PC-9 (cell line): ENCODE data around the gene SLAMF1. TPM values are rescaled to one million over a fixed set of nuclear protein-coding genes. Genes with fewer than 3 reads are reported as not detected.

Experiments
- BruUV-seq: library from RNA; stranded (reverse); fragments of 400-500 nt; replicated peaks from 2 replicates; lab custom pipeline; 2021; lab: Mats Ljungman, UMichigan
- CTCF ChIA-PET: fragments of 300-600 bp; sonication (Branson Sonifier 250); formaldehyde crosslinking; loops from one replicate; lab custom pipeline; 2022; ENCODE audit warnings: antibody characterized with exemption; lab: Charles Lee
- POLR2A ChIA-PET: fragments of 300-600 bp; sonication (Branson Sonifier 250); formaldehyde crosslinking; loops from one replicate; lab custom pipeline; 2022; ENCODE audit warnings: antibody characterized with exemption; ENCODE audit not compliant: unreplicated experiment; lab: Charles Lee
- DNase-seq, 2 experiments: peaks; one replicate each; pipeline versions ENCODE4 v3.0.0 to v3.0.0-alpha.2; 2015 to 2022; ENCODE audit warnings: mixed read lengths in 1 of 2
- H2AFZ ChIP-seq: fragments of 200-600 bp; sonication (generic); 2 replicates; pipeline ENCODE4 v1.8.1; 2017; ENCODE audit warnings: antibody characterized with exemption
- H3F3A ChIP-seq: fragments of 200-600 bp; sonication (generic); 2 replicates; pipeline ENCODE4 v1.8.1; 2017; ENCODE audit warnings: antibody characterized with exemption, mild to moderate bottlenecking, low read depth; ENCODE audit not compliant: insufficient read depth
- H3K27ac ChIP-seq: fragments of 200-600 bp; sonication (generic); 2 replicates; pipeline ENCODE4 v1.6.1; 2016; ENCODE audit warnings: mixed run types
- H3K27me3 ChIP-seq: fragments of 200-600 bp; sonication (generic); 2 replicates; pipeline ENCODE4 v1.6.1; 2016; ENCODE audit warnings: low read depth, mixed run types; ENCODE audit not compliant: insufficient read depth
- H3K36me3 ChIP-seq: fragments of 200-600 bp; sonication (generic); 2 replicates; pipeline ENCODE4 v1.6.1; 2016; ENCODE audit warnings: low read depth, mixed run types
- H3K4me1 ChIP-seq: fragments of 200-600 bp; sonication (generic); replicated peaks from 2 replicates; pipeline ENCODE4 v1.6.1; 2016; ENCODE audit warnings: mixed run types; ENCODE audit not compliant: insufficient read depth
- H3K4me2 ChIP-seq: fragments of 200-600 bp; sonication (generic); 2 replicates; pipeline ENCODE4 v1.6.1; 2017; ENCODE audit warnings: mixed run types
- H3K4me3 ChIP-seq: fragments of 200-600 bp; sonication (generic); 2 replicates; pipeline ENCODE4 v1.6.1; 2016; ENCODE audit warnings: mixed run types
- H3K79me2 ChIP-seq: fragments of 200-600 bp; sonication (generic); 2 replicates; pipeline ENCODE4 v1.6.1; 2017; ENCODE audit warnings: low read depth, mixed run types
- H3K9me2 ChIP-seq: fragments of 200-600 bp; sonication (generic); 2 replicates; pipeline ENCODE4 v1.8.1; 2017; ENCODE audit warnings: mild to moderate bottlenecking; ENCODE audit not compliant: insufficient read depth
- H3K9me3 ChIP-seq: fragments of 200-600 bp; sonication (generic); 2 replicates; pipeline ENCODE4 v1.8.1; 2016; ENCODE audit warnings: low read depth; ENCODE audit not compliant: insufficient read depth
- H4K20me1 ChIP-seq: fragments of 200-600 bp; sonication (generic); 2 replicates; pipeline ENCODE4 v1.8.1; 2017; ENCODE audit not compliant: insufficient read depth
- CTCF ChIP-seq: fragments of 200-600 bp; sonication (generic); conservative IDR thresholded peaks from 2 replicates; pipeline ENCODE4 v1.6.1; 2017; ENCODE audit warnings: mixed run types, antibody characterized with exemption, mild to moderate bottlenecking, moderate library complexity
- EZH2 ChIP-seq: fragments of 200-600 bp; sonication (generic); IDR thresholded peaks from 2 replicates; pipeline ENCODE4 v1.8.0; 2017; ENCODE audit warnings: antibody characterized with exemption, low read depth
- intact Hi-C: fragments of 100-400 bp; cut with micrococcal nuclease; formaldehyde crosslinking; loops from one replicate; pipeline ENCODE4 v1.10.0; 2022; ENCODE audit not compliant: unreplicated experiment
- total RNA-seq: library from RNA; stranded (reverse); gene quantifications from 2 replicates; pipeline ENCODE4 v1.2.3, GENCODE V29; 2021

The SLAMF1 gene
- total RNA-seq, 1 experiment from 2014 or later: not detected

- Histone ChIP-seq H4K20me1 (no peaks in the 10 kb centered on the region), H3K27me3 (peaks cover 9% of the 10 kb centered on the region), H3K9me3 (no peaks in the 10 kb centered on the region), H3K4me1 (no peaks in the 10 kb centered on the region), H3K9me2 (no peaks in the 10 kb centered on the region), H2AFZ (no peak overlapping the region), H3K4me2 (no peak overlapping the region), H3F3A (no peaks in the 10 kb centered on the region), H3K27ac (no peak overlapping the region), H3K36me3 (no peaks in the 10 kb centered on the region), H3K4me3 (no peak overlapping the region), H3K79me2 (no peaks in the 10 kb centered on the region)
- intact Hi-C loops: no loop called here
- DNase-seq: no peak
- ChIA-PET POLR2A (no interaction called here), CTCF (interaction anchor here (0.5 kb wide), 1 partner anchor 441 kb away, joined by 3 read pairs; no protein-coding TSS in a partner anchor)
- no TSS peak for BruUV-seq
- TF ChIP-seq CTCF: no peak
- no peak for TF ChIP-seq EZH2
These were observed 49.1 kb downstream of the SLAMF1 start for GRCh38 chr1:160597705-160598104.

DNA sequence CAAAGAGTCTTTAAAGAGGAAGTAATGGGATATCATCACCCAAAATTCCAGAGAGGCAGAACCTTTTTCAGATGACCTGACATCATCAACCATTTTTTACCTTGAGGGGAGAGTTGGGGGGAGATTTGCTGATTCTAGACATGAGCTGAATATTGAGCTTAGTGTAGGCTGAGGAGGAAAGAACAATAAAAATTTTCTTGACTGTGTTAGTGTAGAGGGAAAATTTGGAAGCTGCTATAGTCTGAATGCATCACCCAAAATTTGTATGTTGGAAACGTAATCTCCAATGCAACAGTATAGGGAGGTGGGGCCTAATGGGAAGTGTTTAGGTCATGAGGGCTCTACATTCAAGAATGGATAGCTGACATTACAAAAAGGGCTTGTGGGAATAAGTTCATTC lies 49.8 kb downstream of the SLAMF1 start:
- Histone ChIP-seq H3K9me2 (no peaks in the 10 kb centered on the region), H2AFZ (no peak overlapping the region), H3K4me1 (no peaks in the 10 kb centered on the region), H3F3A (no peaks in the 10 kb centered on the region), H3K79me2 (no peaks in the 10 kb centered on the region), H3K4me2 (no peak overlapping the region), H3K27ac (no peak overlapping the region), H3K9me3 (no peaks in the 10 kb centered on the region), H3K36me3 (no peaks in the 10 kb centered on the region), H3K27me3 (peaks cover 9% of the 10 kb centered on the region), H3K4me3 (no peak overlapping the region), H4K20me1 (no peaks in the 10 kb centered on the region)
- intact Hi-C loops: no loop called here
- no peak for TF ChIP-seq CTCF
- no peak for TF ChIP-seq EZH2
- POLR2A ChIA-PET: no interaction called here
- no peak for DNase-seq
- CTCF ChIA-PET: no interaction called here
- BruUV-seq: no TSS peak

- Histone ChIP-seq H3K4me2 (no peak overlapping the region), H3K9me2 (peaks cover 5% of the 10 kb centered on the region; the same call in 1 of the 2 replicates), H3K9me3 (no peaks in the 10 kb centered on the region), H3K79me2 (no peaks in the 10 kb centered on the region), H2AFZ (no peak overlapping the region), H3K4me1 (no peaks in the 10 kb centered on the region), H3K27ac (no peak overlapping the region), H4K20me1 (no peaks in the 10 kb centered on the region), H3F3A (no peaks in the 10 kb centered on the region), H3K27me3 (peaks cover 19% of the 10 kb centered on the region), H3K36me3 (no peaks in the 10 kb centered on the region), H3K4me3 (no peak overlapping the region)
- CTCF ChIA-PET: no interaction called here
- no peak for TF ChIP-seq EZH2
- no peak for TF ChIP-seq CTCF
- BruUV-seq: no TSS peak
- POLR2A ChIA-PET: no interaction called here
- DNase-seq: no peak
- intact Hi-C loops: no loop called here
These were observed 56.4 kb downstream of the SLAMF1 start for GRCh38 chr1:160590488-160590887.
